NCI-H345 (cell line): ENCODE measurements around the gene CA5A.
"Not testable (repeated sequence)": the region's sequence is repeated elsewhere in the genome, so short reads cannot be mapped to it uniquely, and the experiment has no call there.

Source experiments
- DNase-seq: peaks from one replicate; lab custom pipeline; 2025; lab: John Stamatoyannopoulos, UW

The CA5A gene

GRCh38 chr16:87948119-87948545 is 11.8 kb upstream of the CA5A start:
- no peak for DNase-seq

GRCh38 chr16:87947356-87948118 is 11.2 kb upstream of the CA5A start:
- DNase-seq = no peak

GRCh38 chr16:87946596-87947347 is 10.4 kb upstream of the CA5A start:
- DNase-seq = no peak

GRCh38 chr16:87945351-87946042 is 9.2 kb upstream of the CA5A start:
- peak; percentile 91 for DNase-seq

- DNase-seq = no peak
These were observed 6.4 kb upstream of the CA5A start for GRCh38 chr16:87942680-87943079.

GRCh38 chr16:87939562-87940423 is 3.5 kb upstream of the CA5A start:
- DNase-seq = no peak

GRCh38 chr16:87938412-87938949 is 2.2 kb upstream of the CA5A start:
- no peak for DNase-seq

GRCh38 chr16:87937231-87937542 is 858 bp upstream of the CA5A start:
- not testable (repeated sequence) for DNase-seq

GRCh38 chr16:87936016-87936374 is 334 bp downstream of the CA5A start:
- DNase-seq = not testable (repeated sequence)

- not testable (repeated sequence) for DNase-seq
These were observed 1.4 kb downstream of the CA5A start for GRCh38 chr16:87934752-87935425.

- no peak for DNase-seq
These were observed 3.2 kb downstream of the CA5A start for GRCh38 chr16:87933140-87933495.

- DNase-seq = not testable (repeated sequence)
These were observed 3.7 kb downstream of the CA5A start for GRCh38 chr16:87932475-87933139.

- DNase-seq = peak; percentile 68
These were observed 4.8 kb downstream of the CA5A start for GRCh38 chr16:87931504-87931903.

GRCh38 chr16:87930456-87930855 is 5.9 kb downstream of the CA5A start:
- DNase-seq = peak; percentile 23

GRCh38 chr16:87929986-87930385 is 6.3 kb downstream of the CA5A start:
- no peak for DNase-seq

GRCh38 chr16:87927195-87927562 is 9.2 kb downstream of the CA5A start:
- DNase-seq = peak; percentile 56

- peak; percentile 53 for DNase-seq
These were observed 9.8 kb downstream of the CA5A start for GRCh38 chr16:87926246-87927194.

- peak; percentile 97 for DNase-seq
These were observed 11.3 kb downstream of the CA5A start for GRCh38 chr16:87924811-87925670.
